GM19328 (cell line): ENCODE data around the gene ARHGAP45.

ENCODE experiments used
- ATAC-seq: cut with Tn5 transposase; IDR thresholded peaks from one replicate; pipeline ENCODE4 v1.9.1; 2021; ENCODE audit warnings: mild to moderate bottlenecking, moderate library complexity; ENCODE audit not compliant: unreplicated experiment

ARHGAP45 gene

DNA sequence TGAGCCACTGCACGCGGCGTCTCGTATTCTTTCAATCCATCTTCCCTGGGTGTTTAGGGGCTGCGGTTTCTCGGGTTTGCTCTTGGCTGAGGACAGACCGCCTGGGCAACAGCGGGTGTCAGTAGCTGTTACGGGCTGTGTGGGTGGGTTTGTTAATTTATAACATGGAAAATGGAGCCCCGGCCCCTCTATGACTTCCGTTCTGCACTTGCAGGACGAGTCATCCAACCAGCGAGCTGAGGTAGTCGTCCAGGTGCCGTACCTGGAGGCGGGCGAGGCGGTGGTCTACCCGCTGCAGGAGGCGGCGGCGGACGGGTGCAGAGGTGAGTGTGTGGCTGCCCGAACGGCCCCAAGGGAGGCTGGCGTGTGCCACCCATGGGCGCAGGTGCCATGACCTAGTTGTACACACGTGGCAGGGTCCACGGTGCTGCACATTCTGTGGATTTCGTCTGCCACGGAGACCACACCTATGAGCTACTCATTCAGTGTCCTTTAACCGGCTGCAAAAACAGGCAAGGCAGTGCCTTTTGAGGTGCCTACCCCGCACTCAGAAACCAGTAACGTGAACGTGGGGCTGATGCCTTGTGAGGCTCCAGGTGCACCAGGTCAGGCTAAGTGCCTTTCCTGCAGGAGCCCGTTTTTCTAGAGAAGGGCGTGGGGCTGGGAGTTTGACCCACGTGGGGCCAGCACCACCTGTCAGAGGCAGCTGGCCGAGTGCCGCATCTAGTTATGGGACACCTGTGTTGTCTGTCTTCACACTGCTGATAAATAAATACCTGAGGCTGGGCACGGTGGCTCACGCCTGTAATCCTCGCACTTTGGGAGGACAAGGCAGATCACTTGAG lies 17.3 kb downstream of the ARHGAP45 start:
- ATAC-seq: no peak

DNA sequence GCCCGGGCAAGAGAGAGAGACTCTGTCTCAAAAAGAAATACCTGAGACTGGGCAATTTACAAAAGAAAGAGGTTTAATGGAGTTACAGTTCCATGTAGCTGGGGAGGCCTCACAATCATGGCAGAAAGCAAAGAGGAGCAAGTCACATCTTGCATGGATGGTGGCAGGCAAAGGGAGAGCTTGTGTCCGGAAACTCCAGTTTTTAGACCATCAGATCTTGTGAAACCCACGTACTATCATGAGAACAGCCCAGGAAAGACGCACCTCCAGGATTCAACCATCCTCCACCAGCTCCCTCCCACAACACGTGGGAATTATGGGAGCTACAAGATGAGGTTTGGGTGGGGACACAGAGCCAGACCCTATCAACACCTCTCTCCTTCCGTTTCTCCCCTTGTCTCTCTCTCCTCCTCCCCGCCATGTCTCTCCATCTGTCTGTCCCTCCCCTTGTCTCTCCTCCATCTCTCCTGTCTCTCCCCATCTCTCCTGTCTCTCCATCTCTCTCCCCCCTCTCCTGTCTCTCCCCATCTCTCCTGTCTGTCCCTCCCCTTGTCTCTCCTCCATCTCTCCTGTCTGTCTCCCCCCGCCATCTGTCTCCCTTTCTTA lies 18.2 kb downstream of the ARHGAP45 start:
- no peak for ATAC-seq

DNA sequence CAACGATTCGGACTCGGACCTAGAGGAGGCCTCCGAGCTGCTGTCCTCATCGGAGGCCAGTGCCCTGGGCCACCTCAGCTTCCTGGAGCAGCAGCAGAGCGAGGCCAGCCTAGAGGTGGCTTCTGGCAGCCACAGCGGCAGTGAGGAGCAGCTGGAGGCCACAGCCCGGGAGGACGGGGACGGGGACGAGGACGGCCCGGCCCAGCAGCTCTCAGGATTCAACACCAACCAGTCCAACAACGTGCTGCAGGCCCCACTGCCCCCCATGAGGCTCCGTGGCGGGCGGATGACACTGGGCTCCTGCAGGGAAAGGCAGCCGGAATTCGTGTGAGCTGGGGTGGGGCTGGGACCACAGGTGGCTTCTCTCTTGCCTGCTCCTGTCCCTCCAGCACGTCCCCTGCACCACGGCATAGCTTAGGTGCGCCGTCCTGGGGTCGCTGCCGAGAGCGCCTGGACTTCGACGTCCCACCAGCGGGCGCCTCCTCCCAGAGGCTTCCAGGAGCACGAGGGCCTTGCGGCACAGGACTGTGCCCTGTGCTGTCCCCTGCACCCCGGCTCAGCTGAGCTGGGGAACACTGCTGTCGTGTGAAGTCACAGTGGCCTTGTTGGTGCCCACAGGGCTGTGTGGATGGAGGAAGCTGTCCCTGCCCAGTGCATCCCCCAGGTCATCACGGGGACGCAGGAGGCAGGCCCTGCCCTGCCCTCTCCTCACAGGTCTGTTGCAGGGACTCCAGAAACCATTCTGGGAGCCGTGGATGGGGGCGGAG lies 18.9 kb downstream of the ARHGAP45 start:
- ATAC-seq: no peak

DNA sequence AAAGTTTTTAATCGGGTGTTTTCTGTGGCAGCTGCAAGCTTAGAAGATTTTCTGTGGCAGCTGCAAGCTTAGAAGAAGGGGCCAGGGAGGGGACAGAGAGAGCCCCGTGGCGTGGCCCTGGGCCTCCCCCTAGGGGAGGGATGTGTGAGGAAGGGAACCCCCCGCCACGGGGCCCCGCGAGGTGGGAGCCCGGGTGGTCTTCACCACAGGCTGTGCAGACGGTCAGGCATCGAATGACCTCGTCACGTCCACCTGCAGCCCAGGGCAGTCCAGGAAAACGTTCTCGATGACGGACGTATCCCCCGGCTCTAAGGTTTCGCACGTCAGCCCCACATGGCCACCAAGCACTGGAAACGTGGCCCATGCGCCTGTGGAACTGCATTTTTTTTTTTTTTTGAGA lies 19.6 kb downstream of the ARHGAP45 start:
- no peak for ATAC-seq

DNA sequence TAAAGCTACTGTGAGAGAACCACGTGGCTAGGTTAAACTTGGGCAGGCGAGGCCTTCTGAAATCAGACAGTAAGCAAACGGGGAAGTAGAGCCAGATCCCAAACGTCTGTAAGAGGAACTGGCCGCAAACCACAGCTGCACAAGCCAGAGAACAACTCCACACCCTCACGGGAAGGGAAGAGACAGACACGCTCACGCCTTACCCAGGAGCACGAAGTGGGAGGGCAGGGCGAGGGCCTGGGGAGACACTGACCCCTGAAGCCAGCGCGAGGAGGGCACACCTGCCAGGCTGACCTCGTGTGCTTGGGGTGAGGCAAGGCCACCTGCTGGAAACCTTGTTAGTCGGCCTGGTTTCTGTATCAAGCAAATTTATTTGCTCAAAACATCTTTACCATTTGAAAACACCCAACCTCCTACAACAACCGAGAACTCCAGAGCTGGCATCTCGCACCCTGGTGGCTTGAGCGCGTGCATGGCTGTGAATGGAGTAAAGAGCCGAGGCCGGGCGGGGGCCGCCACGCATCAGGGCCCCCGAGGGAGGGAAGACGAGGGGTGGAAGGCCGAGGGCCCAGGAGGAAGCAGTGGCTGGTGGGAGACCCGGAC lies 20.9 kb downstream of the ARHGAP45 start:
- no peak for ATAC-seq

DNA sequence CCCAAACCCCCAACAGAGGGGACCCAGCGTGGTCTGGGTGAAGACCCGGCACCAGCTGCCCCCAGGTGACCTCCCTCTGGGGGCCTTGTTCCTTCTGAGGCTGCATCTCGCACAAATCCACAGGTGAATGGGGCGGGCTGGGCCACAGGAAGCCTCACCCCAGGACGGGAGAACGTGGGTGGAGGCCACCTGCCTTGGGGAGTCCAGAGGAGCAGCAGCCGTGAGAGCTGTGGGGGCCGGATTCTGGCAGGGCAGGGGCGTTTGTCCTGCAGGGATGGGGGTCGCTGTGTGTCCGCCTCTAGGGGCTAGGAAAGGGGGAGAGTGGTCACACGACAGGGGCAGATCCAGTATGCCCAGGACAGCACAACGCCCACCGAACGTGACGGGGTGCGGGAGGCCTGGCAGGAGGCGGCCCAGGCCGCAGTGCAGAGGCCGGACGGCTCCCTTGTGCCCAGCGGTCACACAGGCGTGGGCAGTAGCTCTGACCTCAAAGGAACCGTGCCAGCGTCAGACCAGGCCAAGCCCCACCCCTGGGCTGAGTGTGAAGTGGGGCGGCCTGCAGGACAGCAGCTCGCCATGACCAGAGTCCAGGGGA lies 21.5 kb downstream of the ARHGAP45 start:
- ATAC-seq: no peak

DNA sequence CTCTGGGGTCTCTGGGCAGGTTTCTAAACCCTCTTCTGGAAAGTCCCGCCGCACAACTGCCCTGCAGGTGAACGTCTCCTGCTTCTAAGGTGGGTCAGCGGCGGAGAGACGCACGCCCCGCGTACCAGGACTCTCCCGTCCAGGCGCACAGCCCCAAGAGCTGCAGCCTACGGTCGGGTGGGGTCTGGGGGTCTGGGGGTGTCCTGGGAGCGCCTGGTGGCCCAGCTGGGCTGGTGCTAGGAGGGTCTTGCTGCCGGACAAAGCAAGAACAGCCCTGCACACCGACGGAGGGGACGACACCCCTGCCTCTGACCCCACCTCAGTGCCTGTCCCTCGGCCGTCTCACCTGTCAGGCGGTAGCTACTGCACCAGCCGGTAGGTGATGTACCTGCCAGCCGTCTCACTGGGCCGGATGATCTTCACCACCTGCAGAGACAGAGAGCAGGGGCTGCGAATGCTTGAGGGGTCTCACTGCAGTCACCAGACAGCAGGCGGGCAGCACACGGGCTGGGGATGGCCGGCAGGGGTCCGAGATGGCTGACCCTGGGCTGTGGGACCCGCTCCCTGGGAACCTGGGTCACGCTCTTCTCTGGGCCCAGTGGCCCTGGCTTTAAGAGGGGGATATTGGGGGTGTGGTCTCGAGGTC lies 22.3 kb downstream of the ARHGAP45 start:
- no peak for ATAC-seq

DNA sequence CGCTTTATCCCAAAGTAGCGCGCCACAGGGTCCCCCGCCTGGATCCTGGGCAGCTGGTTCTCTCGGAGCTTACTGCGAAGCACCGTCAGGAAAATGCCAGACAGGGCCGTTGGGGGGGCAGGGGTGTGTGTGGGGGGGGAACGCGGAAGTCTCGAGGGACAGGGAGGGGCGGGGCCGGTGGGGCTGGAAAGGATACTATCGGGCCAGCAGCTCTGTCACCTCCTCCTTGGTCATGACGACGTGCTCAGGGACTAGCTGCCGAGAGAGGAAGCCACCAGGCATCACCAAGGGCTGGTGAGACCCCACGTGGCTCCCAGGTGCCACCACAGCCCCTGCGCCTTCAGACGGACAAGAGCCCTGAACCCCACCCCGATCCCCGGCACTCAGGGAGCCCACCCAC lies 22.9 kb downstream of the ARHGAP45 start:
- no peak for ATAC-seq

DNA sequence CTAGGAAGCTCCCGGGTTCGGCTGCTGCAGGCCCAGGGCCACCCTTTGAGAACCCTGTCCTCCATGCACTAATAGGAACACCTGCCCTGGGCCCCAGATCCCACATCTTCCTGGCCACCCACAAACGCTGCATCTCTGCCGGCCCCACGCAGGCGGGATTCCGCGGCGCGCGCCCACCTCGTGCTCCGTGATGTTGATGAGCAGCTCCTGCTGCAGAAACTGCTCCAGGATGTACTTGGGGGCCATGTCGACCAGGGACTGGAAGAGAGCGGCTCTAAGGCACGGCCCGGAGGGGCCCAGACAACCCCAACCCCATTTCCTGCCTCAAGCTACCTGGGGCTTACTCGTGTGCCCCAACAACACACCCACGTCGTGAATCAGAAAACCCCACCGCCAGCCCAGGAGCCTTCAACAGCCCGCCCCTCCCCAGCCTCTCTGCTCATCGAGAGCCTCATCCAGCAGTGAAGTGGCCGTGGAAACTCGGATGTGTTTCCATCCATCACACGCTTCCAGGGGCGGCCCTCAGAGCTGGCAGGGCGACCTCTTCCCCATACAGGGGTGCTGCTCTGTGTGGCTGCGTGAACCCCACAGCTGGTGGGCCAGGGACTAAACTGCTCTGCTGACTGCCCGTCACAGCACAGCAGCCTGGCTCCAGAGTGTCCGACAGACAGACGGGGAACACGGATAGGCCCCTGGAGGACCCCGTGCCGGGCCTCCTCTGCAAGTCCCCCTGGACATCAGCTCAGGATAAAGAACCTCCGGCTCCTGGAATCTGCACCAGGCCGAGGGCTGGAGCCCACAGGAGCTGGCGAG lies 24.0 kb downstream of the ARHGAP45 start:
- no peak for ATAC-seq

DNA sequence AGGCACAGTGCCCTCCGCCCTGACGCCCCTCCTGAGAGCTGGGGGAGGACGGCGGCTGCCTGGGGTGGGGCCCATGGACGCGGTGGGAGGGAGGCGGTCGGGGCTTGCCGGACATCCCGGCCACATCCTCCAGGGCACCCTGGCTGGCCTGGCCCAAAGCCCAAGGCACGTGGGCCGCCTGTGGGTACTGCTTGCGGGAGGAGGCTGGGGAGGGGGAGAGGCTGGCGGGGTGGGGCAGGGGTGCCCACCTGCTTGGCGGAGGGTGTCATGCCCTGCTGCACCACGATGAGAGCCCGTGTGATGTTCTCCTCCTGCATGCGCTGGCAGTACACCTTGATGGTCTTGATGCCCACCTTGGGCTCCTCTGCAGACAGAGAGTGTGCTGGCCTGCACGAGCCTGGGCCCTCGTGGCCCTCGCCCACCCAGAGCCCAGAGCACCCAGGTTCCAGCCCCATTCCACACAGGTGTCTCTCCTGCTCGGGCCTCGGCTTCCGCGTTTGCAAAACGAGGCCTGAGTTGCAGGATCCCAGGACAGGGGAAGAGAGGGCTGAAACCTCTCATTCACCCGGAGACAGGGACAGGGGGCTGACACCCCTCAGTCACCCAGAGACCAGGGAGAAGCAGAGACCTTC lies 24.7 kb downstream of the ARHGAP45 start:
- no peak for ATAC-seq

DNA sequence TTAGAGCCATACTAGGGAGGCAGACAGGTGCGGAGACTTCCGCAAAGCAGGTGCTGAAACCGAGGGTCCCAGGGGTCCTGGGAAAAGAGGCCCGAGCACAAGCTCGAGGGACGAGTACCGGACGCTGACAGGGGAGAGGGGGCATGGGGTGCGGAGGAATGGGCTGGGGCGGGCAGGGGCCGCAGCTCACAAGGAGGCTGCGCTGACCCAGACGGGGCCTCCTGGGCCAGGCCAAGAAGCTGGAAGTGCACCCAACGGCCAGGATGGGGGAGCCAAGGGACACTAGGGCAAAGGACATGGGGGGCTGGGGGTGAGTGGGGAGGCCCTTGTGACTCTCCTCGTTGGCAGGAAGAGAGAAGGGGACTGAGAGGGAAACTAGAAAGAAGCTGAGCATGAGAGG lies 26.4 kb downstream of the ARHGAP45 start:
- ATAC-seq: no peak

DNA sequence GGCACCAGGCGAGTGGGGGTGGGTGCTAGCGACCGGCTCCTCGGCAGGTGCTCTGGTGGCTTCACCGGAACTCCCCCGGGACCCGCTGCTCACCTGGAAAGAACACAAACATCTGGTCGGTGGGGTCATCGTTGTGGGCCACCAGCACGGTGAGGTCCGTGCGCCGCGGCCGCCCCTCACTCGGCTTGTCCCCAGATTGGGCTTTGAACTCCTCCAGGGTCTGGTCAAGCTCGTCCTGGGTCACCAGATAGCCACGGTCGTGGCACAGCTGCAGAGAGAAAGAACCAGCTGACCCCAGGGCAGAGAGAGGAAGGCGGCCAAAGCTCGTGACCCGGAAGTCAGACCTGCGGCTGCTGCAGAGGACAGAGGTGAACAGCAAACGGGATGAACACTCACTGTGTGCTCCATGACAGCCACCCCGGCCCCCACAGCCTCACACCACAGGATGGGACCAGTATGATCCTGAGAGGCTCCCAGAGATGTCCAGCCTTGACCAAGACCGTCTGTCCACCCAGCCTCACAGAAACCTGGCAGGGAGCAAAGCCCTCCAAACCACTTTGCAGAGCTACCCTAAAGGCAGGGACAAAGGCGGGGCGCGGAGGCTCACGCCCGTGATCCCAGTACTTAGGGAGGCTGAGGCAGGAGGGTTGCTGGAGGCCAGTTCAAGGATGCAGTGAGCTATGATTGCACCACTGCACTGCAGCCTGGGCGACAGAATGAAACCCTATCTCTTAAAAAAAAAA lies 27.0 kb downstream of the ARHGAP45 start:
- ATAC-seq: no peak

DNA sequence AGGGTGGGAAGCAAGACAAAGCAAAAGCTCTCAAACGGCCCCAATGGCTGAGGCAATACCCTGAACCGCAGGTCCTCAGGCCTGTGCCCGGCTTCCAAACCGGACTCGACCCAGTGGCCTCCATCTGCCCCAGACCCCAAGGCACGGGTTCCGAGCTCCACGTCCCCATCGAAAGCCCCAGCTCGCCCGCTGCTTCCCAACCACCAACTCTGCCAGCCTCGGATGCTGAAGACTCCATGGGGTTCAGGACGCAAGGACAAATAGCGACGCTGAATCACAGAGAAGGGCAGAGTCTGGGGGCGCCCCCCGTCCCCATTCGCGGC lies 27.6 kb downstream of the ARHGAP45 start:
- ATAC-seq: no peak

DNA sequence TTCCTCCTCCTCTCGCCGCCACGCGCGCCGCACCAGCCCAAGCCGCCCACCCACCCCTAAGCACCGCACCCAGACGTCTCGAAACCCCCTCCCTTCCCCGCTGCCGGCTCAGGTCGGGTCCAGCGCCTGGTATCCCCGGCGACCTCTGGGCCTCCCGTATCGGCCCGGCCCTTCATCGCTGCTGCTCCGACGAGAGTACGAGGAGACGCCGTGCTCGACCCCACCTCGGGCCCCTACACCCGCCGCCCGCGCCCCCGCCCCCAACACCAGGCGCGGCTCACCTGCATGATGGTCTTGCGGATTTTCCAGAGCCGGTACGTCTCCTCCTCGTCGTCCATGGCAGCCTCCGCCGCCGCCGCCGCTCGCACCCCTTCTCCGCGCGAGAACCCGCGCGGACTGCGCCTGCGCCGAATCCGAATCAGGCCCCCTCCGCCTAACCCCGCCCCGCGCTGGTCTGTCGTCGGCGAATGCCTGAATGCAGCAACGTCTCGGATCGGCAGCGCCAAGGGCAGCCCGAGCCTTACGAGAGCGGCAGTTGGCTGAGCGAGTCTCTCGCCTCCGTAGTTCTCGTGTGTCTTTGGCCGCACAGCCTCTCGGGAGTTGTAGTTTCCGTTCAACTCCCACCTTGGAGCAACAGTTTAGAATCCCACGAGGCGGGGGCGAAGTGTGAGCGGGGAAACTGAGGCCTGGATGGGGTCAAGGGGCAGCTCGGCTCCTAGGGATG lies 28.2 kb downstream of the ARHGAP45 start, which contains the start of gene POLR2E:
POLR2E (minus strand) TSS at position 398 of the 724 bp plus-strand sequence; CDS start at position 338, 60 bp downstream.
- ATAC-seq: peak; percentile 77

DNA sequence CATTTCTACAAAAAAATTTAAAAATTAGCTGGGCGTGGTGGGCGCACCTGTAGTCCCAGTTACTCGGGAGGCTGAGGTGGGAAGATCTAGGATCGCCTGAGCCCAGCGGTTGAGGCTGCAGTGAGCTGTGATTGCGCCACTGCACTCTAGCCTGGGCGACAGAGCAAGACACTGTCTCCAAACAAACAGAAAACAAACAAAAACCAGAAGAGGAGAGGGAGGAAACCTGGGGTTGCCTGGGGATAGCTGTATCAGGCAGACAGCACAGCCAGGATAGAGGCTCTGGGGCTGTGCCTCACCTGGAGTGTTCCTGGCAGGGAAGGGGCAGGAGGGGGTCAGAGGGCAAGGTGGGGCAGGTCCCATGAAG lies 30.8 kb downstream of the ARHGAP45 start:
- no peak for ATAC-seq

DNA sequence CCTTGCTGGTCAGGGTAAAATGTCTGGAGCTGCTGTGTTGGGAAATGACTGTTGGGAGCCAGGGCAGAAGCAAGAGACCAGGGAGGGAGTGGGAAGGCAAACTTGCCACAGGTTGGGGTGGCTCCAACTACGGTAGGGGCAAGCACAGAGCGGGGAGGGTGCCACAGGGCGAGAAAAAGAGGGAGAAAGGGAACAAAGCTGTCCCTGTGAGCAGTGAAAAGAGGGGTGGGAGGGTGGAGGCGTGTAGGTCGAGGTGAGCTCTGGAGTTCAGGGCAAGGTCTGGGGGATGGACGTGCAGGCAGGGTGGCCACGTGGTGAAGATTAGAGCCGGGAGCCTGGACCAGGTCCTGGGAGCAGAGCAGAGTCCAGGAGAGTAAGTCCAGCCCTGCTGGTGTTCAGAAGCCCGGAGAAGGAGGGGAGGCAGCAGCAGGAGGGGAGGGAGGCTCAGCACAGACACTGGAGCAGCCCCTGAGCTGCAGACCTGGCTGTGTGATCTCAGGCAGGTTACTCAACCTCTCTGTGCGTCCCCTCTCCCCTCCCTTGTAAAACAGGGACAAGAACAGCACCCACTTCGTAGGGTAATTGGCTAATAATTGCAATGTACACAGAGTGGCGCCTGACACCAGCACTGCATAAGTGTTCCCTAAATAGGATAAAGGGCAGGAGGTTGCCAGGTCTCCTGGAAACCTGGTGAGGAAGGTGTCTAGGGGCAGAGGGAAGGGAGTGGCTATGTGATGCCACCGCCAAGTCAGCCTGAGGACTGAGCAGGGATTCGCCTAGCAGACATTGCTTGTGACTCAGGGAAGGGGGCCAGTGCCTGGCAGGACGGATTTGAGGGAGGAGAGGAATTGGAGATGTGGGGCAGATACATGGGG lies 31.4 kb downstream of the ARHGAP45 start:
- ATAC-seq: no peak

DNA sequence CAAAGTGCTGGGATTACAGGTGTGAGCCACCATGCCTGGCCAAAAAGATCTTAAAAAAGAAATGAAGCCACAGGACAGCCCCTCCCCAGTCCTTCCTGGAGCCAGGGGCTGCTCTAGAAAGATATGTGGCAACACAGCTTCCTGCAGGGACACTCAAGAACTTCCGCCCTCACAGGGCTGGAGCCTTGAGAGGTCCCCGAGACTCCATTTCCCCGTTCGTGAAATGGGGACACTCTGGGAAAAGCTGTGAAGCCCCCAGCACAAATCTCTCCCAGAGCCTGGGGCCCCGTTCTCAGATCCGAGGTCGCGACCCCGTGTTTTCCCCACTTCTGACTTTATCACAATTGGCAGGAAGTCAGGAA lies 34.4 kb downstream of the ARHGAP45 start:
- ATAC-seq: no peak
